Measurements from ENCODE around the gene KCNQ1. TPM values are rescaled to one million over a fixed set of nuclear protein-coding genes. Genes with fewer than 3 reads are reported as not detected.

KCNQ1 gene
- total and polyA plus RNA-seq, 2 experiments from 2014 or later, result 0.45 to 0.87 TPM

DNA sequence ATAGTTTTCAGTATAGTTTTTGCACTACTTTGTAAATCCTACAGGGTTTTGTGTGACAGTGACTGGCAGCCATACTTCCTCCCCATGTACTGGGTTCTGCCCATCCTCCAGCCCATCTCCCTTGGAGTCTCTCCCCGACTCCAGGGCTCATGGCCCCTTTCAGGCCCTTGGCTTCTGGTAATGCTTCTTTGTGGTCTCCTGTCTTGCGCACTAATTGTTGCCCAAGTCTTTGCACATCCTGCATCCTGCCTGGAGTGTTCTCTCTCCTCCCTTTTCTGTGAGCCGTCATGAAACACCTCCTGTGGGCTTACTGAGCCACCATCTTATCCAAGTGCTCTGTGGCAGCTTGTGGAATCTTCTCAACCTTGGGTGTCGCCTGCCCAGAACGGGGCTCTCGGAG is 266.4 kb downstream of the KCNQ1 start (continued):
- no peak for TF ChIP-seq EZH2 (IDR thresholded peaks at IDR 0.05; ENCODE audit: low read depth, unreplicated experiment)
- no peak for TF ChIP-seq ZNF114 (CRISPR knock-in tag; IDR thresholded peaks at IDR 0.05)
- no peak for TF ChIP-seq NANOG (IDR thresholded peaks at IDR 0.05; ENCODE audit: borderline replicate concordance)
- TF ChIP-seq JUNB (IDR thresholded peaks at IDR 0.05; ENCODE audit: unreplicated experiment), result no peak

DNA sequence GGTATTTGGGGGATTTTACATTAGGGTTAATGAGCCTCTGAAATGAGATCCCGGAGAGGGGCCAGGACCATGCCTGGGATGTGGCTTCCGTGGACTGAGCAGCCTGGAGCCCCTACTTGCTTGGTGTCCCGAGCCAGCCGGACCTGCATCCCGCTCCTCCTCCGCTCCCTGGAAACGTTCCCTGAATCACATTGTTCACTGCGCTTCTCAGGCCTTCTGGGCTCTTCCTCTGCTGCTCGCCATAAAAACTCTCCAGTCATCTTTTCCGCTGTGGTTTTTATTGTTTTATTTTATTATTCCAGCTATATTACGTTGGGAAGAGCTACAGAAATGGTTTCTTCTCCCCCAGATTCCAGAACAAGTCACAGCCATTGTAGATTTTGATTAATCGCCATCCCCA is 268.3 kb downstream of the KCNQ1 start:
- Mint-ChIP-seq H3K27me3 (ENCODE audit: insufficient read depth, low read depth, poor library complexity) (peaks cover 44% of the 10 kb centered on the region), H3K27ac (no peak overlapping the region), H3K4me3 (no peak overlapping the region; the same call in 2 of the 3 replicates), H3K9me3 (peaks cover 15% of the 10 kb centered on the region; the same call in 2 of the 3 replicates), H3K36me3 (ENCODE audit: low read depth) (peaks cover 15% of the 10 kb centered on the region; the same call in 2 of the 3 replicates), H3K4me1 (peaks cover 5% of the 10 kb centered on the region)
- peaks cover 75% of the 10 kb centered on the region; the same call in 1 of the 2 replicates for H3K27me3 ChIP-seq (ENCODE audit: insufficient read depth)
- no peak overlapping the region for H3K27ac ChIP-seq (ENCODE audit: low read depth)
- H3K36me3 ChIP-seq (ENCODE audit: insufficient read depth), result peaks cover 11% of the 10 kb centered on the region
- no peaks in the 10 kb centered on the region for H3K79me2 ChIP-seq (replicated peaks; ENCODE audit: insufficient read depth)
- ATAC-seq, result no peak
- no peak overlapping the region for H3K4me2 ChIP-seq
- H3F3A ChIP-seq (replicated peaks; ENCODE audit: low read depth), result no peaks in the 10 kb centered on the region
- H3K9me2 ChIP-seq (ENCODE audit: insufficient read depth), result no peaks in the 10 kb centered on the region
- no peak for DNase-seq (ENCODE audit: low spot score)
- no peak overlapping the region for H3K4me3 ChIP-seq
- peaks cover under 1% of the 10 kb centered on the region for H3K4me1 ChIP-seq (ENCODE audit: insufficient read depth)
- H4K20me1 ChIP-seq (replicated peaks; ENCODE audit: insufficient read depth), result no peaks in the 10 kb centered on the region
- no peak overlapping the region for H2AFZ ChIP-seq
- no peak for TF ChIP-seq EZH2 (IDR thresholded peaks at IDR 0.05; ENCODE audit: low read depth, unreplicated experiment)
- no peak for TF ChIP-seq POLR2AphosphoS5 (IDR thresholded peaks at IDR 0.05; ENCODE audit: low read depth)

DNA sequence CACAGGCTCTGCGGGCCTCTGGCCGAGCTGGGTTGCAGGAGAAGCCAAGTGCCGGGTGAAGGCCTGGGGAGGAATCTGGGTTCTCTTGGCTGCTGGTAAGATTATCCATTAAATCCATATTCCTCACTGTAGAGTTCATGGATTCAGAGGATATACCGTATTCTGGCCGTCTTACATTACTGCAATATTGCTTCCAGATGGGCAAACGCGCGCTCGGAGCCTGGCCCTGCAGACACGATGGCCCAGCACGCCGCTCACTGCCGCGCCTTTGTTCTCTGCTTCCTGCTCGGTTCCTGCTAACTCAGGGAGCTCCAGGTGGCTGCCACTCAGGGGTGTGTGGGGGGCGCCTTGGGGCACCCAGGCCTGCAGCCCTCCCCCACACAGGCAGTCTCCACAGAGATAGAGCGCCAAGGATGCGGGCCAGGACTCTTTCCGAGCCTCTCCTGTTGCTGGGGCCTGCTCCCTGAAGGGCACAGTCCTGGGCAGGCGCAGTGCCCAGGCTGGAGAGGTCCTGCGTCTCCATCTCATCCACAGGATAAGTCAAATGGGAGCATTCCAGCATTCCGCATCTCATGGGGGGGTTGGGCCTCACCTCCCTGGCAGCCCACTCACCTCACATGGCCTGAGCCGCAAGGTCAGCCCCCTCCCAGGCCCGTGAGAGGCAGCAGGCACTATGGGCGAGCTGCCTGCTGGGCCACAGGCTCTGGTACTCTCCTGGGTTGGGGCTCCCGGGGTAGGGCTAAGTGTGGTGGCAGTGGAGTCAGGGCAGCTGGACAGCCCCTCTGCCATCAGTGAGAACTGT is 269.1 kb downstream of the KCNQ1 start:
- peaks cover 8% of the 10 kb centered on the region for H3K4me1 ChIP-seq (ENCODE audit: insufficient read depth)
- peaks cover 76% of the 10 kb centered on the region; the same call in 1 of the 2 replicates for H3K27me3 ChIP-seq (ENCODE audit: insufficient read depth)
- Mint-ChIP-seq H3K9me3 (peaks cover 15% of the 10 kb centered on the region; the same call in 2 of the 3 replicates), H3K4me3 (no peak overlapping the region), H3K27me3 (ENCODE audit: insufficient read depth, low read depth, poor library complexity) (peaks cover 48% of the 10 kb centered on the region), H3K27ac (no peak overlapping the region), H3K4me1 (peaks cover 13% of the 10 kb centered on the region), H3K36me3 (ENCODE audit: low read depth) (peaks cover 15% of the 10 kb centered on the region; the same call in 2 of the 3 replicates)
- H3K79me2 ChIP-seq (replicated peaks; ENCODE audit: insufficient read depth), result no peaks in the 10 kb centered on the region
- H3F3A ChIP-seq (replicated peaks; ENCODE audit: low read depth), result no peaks in the 10 kb centered on the region
- H2AFZ ChIP-seq, result no peak overlapping the region; the same call in 1 of the 2 replicates
- ATAC-seq, result peak; percentile 15; the same call in 2 of the 3 replicates
- no peaks in the 10 kb centered on the region for H4K20me1 ChIP-seq (replicated peaks; ENCODE audit: insufficient read depth)
- no peaks in the 10 kb centered on the region for H3K9me2 ChIP-seq (ENCODE audit: insufficient read depth)
- no peak overlapping the region for H3K4me2 ChIP-seq
- H3K36me3 ChIP-seq (ENCODE audit: insufficient read depth), result peaks cover 11% of the 10 kb centered on the region
- H3K4me3 ChIP-seq, result no peak overlapping the region
- no peak overlapping the region for H3K27ac ChIP-seq (ENCODE audit: low read depth)
- no peak for DNase-seq (ENCODE audit: low spot score)
- TF ChIP-seq EZH2phosphoT487 (IDR thresholded peaks at IDR 0.05; ENCODE audit: unreplicated experiment) (no peak), ZNF331 (CRISPR knock-in tag; IDR thresholded peaks at IDR 0.05; ENCODE audit: low read depth) (no peak), NANOG (IDR thresholded peaks at IDR 0.05; ENCODE audit: borderline replicate concordance) (no peak)
- TF ChIP-seq, protein P1, sequence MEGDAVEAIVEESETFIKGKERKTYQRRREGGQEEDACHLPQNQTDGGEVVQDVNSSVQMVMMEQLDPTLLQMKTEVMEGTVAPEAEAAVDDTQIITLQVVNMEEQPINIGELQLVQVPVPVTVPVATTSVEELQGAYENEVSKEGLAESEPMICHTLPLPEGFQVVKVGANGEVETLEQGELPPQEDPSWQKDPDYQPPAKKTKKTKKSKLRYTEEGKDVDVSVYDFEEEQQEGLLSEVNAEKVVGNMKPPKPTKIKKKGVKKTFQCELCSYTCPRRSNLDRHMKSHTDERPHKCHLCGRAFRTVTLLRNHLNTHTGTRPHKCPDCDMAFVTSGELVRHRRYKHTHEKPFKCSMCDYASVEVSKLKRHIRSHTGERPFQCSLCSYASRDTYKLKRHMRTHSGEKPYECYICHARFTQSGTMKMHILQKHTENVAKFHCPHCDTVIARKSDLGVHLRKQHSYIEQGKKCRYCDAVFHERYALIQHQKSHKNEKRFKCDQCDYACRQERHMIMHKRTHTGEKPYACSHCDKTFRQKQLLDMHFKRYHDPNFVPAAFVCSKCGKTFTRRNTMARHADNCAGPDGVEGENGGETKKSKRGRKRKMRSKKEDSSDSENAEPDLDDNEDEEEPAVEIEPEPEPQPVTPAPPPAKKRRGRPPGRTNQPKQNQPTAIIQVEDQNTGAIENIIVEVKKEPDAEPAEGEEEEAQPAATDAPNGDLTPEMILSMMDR (conservative IDR thresholded peaks at IDR 0.05; ENCODE audit: low read depth in 2 of 2), result no peak
- TF ChIP-seq, protein P2, sequence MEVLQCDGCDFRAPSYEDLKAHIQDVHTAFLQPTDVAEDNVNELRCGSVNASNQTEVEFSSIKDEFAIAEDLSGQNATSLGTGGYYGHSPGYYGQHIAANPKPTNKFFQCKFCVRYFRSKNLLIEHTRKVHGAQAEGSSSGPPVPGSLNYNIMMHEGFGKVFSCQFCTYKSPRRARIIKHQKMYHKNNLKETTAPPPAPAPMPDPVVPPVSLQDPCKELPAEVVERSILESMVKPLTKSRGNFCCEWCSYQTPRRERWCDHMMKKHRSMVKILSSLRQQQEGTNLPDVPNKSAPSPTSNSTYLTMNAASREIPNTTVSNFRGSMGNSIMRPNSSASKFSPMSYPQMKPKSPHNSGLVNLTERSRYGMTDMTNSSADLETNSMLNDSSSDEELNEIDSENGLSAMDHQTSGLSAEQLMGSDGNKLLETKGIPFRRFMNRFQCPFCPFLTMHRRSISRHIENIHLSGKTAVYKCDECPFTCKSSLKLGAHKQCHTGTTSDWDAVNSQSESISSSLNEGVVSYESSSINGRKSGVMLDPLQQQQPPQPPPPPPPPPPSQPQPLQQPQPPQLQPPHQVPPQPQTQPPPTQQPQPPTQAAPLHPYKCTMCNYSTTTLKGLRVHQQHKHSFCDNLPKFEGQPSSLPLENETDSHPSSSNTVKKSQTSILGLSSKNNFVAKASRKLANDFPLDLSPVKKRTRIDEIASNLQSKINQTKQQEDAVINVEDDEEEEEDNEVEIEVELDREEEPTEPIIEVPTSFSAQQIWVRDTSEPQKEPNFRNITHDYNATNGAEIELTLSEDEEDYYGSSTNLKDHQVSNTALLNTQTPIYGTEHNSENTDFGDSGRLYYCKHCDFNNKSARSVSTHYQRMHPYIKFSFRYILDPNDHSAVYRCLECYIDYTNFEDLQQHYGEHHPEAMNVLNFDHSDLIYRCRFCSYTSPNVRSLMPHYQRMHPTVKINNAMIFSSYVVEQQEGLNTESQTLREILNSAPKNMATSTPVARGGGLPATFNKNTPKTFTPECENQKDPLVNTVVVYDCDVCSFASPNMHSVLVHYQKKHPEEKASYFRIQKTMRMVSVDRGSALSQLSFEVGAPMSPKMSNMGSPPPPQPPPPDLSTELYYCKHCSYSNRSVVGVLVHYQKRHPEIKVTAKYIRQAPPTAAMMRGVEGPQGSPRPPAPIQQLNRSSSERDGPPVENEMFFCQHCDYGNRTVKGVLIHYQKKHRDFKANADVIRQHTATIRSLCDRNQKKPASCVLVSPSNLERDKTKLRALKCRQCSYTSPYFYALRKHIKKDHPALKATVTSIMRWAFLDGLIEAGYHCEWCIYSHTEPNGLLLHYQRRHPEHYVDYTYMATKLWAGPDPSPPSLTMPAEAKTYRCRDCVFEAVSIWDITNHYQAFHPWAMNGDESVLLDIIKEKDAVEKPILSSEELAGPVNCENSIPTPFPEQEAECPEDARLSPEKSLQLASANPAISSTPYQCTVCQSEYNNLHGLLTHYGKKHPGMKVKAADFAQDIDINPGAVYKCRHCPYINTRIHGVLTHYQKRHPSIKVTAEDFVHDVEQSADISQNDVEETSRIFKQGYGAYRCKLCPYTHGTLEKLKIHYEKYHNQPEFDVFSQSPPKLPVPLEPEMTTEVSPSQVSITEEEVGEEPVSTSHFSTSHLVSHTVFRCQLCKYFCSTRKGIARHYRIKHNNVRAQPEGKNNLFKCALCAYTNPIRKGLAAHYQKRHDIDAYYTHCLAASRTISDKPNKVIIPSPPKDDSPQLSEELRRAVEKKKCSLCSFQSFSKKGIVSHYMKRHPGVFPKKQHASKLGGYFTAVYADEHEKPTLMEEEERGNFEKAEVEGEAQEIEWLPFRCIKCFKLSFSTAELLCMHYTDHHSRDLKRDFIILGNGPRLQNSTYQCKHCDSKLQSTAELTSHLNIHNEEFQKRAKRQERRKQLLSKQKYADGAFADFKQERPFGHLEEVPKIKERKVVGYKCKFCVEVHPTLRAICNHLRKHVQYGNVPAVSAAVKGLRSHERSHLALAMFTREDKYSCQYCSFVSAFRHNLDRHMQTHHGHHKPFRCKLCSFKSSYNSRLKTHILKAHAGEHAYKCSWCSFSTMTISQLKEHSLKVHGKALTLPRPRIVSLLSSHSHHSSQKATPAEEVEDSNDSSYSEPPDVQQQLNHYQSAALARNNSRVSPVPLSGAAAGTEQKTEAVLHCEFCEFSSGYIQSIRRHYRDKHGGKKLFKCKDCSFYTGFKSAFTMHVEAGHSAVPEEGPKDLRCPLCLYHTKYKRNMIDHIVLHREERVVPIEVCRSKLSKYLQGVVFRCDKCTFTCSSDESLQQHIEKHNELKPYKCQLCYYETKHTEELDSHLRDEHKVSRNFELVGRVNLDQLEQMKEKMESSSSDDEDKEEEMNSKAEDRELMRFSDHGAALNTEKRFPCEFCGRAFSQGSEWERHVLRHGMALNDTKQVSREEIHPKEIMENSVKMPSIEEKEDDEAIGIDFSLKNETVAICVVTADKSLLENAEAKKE (CRISPR knock-in tag; IDR thresholded peaks at IDR 0.05), result no peak

All from GM23338 (cell line).